Myocyte (in vitro differentiated cells): ENCODE results near the gene TADA3. TPM values are rescaled to one million over a fixed set of nuclear protein-coding genes. Genes with fewer than 3 reads are reported as not detected.

ENCODE experiments used
- DNase-seq: peaks from one replicate; pipeline ENCODE4 v3.0.0-alpha.2; 2012; ENCODE audit warnings: low read depth
- total RNA-seq: library from RNA; depleted of rRNA; stranded (reverse); fragments of >200 nt; gene quantifications from 2 replicates; pipeline ENCODE4 v1.2.3, GENCODE V29; 2014

Gene TADA3
- total RNA-seq, 1 donor from 2014 or later: 110 TPM

DNA sequence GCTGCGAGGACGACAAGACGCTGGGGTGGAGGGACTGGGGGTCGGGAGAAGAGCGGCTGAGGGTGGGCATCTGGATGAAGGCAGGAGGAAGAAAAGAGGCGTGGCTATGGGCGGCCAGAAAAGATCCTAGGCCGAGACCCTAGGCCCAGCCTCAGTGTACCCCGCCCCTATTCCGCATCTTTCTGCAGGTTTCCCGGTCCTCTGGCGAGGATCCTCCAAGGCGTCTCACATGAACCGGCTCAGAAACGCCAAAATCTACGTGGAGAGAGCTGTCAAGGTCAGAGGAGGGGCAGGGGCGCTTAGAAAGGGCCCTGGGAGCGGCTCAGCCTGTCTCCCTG lies 18.1 kb upstream of the TADA3 start:
- DNase-seq: no peak

- peak; percentile 74 for DNase-seq
Measured at GRCh38 chr3:9809615-9810432, 17.6 kb upstream of the TADA3 start, which contains the start of gene TTLL3. TSS of gene TTLL3 (plus strand) at chr3:9810262. CDS start at chr3:9810662, 400 bp downstream.

- no peak for DNase-seq
Measured at GRCh38 chr3:9809239-9809614, 17.0 kb upstream of the TADA3 start.

- DNase-seq: peak; percentile 74
Measured at GRCh38 chr3:9808345-9809037, 16.2 kb upstream of the TADA3 start.

GRCh38 chr3:9807981-9808344 lies 15.7 kb upstream of the TADA3 start:
- DNase-seq: no peak

DNA sequence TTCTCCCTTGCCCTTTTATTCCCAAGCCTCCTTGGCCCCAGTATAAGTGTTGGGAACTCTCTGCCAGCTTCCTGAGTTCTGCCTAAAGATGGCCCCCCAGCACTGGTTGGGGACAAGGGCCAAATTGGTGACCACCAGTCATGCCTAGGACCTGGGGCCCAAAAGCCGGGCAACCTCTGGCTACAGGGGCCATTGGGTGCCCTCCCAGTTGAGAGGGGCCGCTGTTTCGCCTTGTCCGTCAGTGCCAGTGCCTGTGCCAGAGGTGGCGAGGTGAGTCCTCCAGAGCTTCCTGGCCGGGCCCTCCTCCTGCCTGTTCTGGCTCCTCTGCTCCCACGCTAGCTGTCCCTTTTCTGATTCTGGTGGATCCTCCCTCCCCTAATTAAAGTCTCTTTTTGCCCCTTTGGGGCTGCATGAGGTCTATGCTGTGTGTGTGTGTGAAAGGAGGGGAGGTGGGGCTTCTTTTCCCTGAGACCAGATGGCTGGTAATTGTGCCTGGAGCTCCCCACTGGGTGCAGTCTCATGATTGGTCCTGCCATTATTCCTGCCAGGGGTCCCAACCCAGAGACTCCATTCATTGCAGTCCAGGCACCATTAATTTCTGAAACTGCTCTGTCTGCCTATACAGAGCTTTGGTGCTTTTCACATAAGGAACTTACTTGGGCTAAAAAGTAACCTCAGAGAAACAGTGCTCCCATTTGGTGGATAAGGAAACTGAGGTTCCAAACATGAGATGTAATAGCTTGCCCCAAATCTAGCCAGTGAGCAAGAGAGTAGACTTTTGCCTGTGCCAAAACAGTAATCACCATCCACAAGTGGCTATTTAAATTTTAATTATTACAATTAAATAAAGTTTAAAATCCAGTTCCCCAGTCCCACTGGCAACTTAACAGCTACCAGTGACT lies 14.7 kb upstream of the TADA3 start:
- DNase-seq: no peak

GRCh38 chr3:9806137-9806536 lies 13.9 kb upstream of the TADA3 start:
- no peak for DNase-seq

DNA sequence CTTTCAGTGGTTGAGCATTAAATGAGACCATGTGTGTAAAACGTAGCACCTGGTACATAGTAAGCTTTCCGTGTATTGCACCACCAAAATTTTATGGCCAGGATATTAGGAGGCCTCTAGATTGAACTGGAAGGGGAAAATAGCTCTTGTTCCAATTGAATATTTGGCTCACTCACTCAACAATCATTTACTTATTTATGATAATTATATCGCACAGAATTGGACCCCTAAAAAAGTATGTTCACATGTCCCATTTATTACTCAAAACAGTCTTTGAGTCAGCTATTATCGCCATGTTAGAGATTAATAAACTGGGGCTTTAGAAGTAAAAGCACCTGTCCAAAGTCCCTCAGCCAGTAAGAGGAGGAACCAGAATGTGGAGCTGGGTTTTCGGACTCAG lies 12.7 kb upstream of the TADA3 start:
- DNase-seq: no peak

GRCh38 chr3:9803494-9803893 lies 11.2 kb upstream of the TADA3 start:
- DNase-seq: peak; percentile 11

DNA sequence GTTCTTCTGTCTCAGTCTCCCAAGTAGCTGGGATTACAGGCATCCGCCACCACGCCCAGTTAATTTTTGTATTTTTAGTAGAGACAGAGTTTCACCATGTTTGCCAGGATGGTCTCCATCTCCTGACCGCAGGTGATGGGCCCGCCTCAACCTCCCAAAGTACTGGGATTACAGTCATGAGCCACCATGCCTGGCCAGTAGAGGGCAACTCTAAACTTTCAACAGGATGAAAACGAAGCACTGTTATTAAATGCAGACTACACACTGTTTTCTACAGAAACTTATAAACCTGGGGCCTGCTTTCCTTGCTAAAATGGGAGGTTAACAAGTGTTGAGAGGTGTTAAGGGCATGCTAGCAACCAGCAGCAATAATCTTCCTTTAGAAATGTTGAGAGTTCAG lies 8.3 kb upstream of the TADA3 start:
- DNase-seq: no peak

DNA sequence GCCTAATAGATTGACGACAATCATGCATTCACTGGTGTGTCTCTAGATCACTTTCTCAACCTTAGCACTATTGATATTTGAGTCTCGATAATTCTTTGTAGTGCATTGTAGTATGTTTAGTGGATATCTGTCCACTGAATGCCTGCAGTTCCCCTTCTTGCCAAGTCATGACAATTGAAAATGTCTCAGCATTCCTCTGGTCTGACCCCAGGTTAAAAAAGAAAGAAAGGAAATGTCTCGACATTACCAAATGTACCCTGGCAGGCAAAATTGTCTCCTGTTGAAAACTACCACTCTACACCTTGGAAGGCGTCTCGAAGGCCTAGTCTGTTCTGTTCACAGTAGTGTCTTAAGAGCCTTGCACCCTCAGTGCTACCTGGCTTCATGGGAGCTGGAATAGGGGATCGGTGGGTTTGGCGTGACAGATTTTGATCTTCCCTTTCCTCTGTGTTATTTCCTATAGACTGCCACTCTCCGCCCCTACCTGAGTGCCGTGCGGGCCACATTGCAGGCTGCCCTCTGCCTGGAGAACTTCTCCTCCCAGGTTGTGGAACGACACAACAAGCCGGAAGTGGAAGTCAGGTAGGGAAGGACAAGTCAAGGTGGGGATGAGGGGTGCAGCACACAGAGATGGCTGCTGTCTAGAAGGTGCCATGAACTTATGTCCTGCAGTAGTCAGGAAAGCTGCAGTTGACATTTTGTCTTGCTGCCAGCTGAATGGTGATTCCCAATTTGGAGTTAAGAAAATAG lies 5.1 kb upstream of the TADA3 start:
- no peak for DNase-seq

DNA sequence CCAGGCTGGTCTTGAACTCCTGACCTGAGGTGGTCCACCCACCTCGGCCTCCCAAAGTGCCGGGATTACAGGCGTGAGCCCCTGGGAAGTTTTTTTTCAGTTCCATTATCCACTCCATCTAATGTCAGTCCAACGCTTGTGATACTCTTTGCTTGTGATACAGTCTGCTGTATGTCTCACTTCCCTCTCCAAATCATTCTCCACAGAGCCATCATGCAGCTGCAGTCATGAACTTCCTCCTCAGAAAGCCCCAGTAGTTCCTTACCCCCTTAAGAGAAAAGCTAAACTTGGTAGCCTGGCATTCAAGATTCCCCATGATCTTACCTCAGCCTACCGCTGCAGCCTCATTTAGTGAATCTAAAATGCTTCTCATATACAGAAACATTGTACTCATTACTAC lies 2.9 kb upstream of the TADA3 start:
- DNase-seq: no peak

- DNase-seq: no peak
Measured at GRCh38 chr3:9794400-9794799, 2.1 kb upstream of the TADA3 start.

GRCh38 chr3:9793161-9793781 lies 998 bp upstream of the TADA3 start:
- peak; percentile 41 for DNase-seq

DNA sequence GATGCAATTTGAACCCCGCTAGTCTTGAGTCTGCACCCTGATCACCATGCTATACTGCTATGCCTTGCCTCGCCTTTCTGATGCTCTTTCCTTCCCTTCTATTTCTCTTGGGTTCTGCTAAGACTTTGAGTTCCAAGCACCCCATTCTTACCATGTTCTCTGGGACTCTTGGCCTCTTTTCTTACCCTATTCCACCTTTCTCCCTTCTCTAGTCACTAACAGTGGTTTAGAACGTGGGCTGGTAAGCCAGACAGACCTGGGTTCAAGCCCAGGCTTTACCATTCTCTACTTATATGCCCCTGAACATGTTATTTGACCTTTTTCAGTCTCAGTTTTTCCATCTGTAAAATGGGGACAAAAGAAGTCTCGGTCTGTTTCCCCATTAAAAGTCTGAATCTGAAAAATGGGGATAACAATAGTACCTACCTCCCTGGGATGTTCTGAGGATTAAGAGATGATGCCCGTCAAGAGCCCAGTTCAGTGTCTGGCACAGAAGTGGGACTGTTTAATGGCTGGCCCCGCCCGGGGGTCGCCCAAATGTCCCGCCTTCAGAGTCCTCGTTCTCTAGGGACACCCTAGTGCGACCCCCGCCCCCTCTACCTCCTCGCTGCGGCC lies 376 bp downstream of the TADA3 start:
- no peak for DNase-seq

DNA sequence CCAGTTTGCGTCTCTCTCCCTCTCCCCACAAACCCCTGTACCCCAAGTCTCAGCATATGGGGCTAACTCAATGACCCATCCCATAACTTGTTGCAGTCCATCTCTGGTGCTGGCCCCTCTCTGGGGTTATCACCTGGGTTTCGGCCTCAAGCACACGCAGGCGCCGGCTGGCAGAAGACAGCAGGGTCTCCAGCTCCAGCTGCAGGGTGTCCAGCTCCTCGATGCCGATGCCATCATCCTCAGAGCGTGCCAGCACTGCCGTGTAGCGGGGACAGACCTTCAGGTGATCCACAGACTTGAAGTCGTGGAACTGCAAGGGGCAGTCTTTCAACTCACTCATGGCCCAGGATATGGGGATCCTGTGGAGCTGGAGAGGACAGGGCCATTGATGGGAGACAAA lies 1.1 kb downstream of the TADA3 start:
- DNase-seq: no peak

GRCh38 chr3:9787714-9788113 lies 4.6 kb downstream of the TADA3 start:
- DNase-seq: no peak

GRCh38 chr3:9786825-9787669 lies 5.2 kb downstream of the TADA3 start:
- no peak for DNase-seq

DNA sequence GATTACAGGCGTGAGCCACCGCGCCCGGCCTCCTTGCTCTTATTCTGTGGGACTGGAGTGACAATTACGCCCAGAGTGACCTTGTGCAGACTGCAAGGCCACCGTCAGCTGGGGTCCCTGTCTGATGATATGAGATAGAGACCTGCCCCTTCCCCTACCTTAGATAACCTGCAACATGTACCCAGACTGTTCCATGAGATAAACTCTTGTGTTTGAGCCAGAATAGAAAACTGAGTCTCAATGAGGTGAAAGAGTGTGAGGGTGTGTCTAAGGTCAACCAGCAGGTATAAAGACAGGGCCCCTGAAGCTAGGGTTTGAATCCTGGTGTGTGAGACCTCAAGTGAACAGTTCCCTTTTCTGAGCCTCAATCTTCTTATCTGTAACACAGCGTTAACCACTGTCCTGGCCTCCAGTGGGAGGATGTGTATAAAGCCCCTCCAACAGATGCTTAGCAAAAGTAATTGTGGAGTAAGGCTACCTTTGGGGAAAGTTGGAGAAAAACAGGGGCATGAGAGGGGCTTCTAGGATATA lies 6.0 kb downstream of the TADA3 start:
- no peak for DNase-seq
